MCF 10A (cell line): ENCODE measurements around the gene SEC24A. TPM values are rescaled to one million over a fixed set of nuclear protein-coding genes. Genes with fewer than 3 reads are reported as not detected.

Experiments used
- BruUV-seq: library from RNA; stranded (reverse); fragments of 400-500 nt; replicated peaks from 2 replicates; lab custom pipeline; 2021; lab: Mats Ljungman, UMichigan
- CTCF ChIA-PET: fragments of 300-600 bp; sonication (Branson Sonifier 250); formaldehyde crosslinking; extraction: SDS; loops from one replicate; lab custom pipeline; 2021; ENCODE audit warnings: antibody characterized with exemption, inconsistent platforms; lab: Yijun Ruan, JAX
- POLR2A ChIA-PET: fragments of 300-600, 350-650 bp; sonication (Branson Sonifier 250); formaldehyde crosslinking; extraction: SDS; loops from one replicate; lab custom pipeline; 2020; ENCODE audit warnings: antibody characterized with exemption, inconsistent platforms; lab: Yijun Ruan, JAX
- DNase-seq: peaks from one replicate; pipeline ENCODE4 v3.0.0-alpha.2; 2018; ENCODE audit not compliant: unreplicated experiment
- H3K27ac Mint-ChIP-seq: one replicate; pipeline ENCODE4 v1.8.0; 2022; ENCODE audit warnings: mild to moderate bottlenecking, low read depth, mixed read lengths; ENCODE audit not compliant: unreplicated experiment
- H3K27me3 Mint-ChIP-seq: one replicate; pipeline ENCODE4 v1.8.0; 2022; ENCODE audit warnings: mixed read lengths; ENCODE audit not compliant: insufficient read depth, unreplicated experiment
- H3K36me3 Mint-ChIP-seq: one replicate; pipeline ENCODE4 v1.8.0; 2022; ENCODE audit warnings: mild to moderate bottlenecking, moderate library complexity, mixed read lengths; ENCODE audit not compliant: insufficient read depth, unreplicated experiment
- H3K4me1 Mint-ChIP-seq: one replicate; pipeline ENCODE4 v1.8.0; 2022; ENCODE audit warnings: mixed read lengths; ENCODE audit not compliant: insufficient read depth, unreplicated experiment
- H3K4me3 Mint-ChIP-seq: one replicate; pipeline ENCODE4 v1.8.0; 2022; ENCODE audit warnings: mild to moderate bottlenecking, moderate library complexity, mixed read lengths; ENCODE audit not compliant: unreplicated experiment
- H3K9me3 Mint-ChIP-seq: one replicate; pipeline ENCODE4 v1.8.0; 2022; ENCODE audit warnings: mixed read lengths; ENCODE audit not compliant: unreplicated experiment
- CTCF ChIP-seq: fragments of 200-600 bp; IDR thresholded peaks from one replicate; pipeline ENCODE4 v1.8.0; 2022; ENCODE audit warnings: antibody characterized with exemption, mild to moderate bottlenecking; ENCODE audit not compliant: unreplicated experiment
- intact Hi-C: fragments of 100-400 bp; cut with micrococcal nuclease; formaldehyde crosslinking; loops from 2 replicates; pipeline ENCODE4 v1.14.1; 2022
- total RNA-seq: library from RNA; stranded (reverse); gene quantifications from 2 replicates; pipeline ENCODE4 v1.2.3, GENCODE V29; 2022

SEC24A gene
- total RNA-seq, 1 experiment from 2014 or later: 41.4 TPM

- Mint-ChIP-seq H3K27ac (no peak overlapping the region), H3K4me3 (no peak overlapping the region), H3K4me1 (peaks cover 6% of the 10 kb centered on the region), H3K36me3 (peaks cover 85% of the 10 kb centered on the region), H3K9me3 (no peaks in the 10 kb centered on the region), H3K27me3 (no peaks in the 10 kb centered on the region)
- CTCF ChIA-PET: interaction anchor here (0.6 to 1.5 kb wide), 5 partner anchors 12 to 194 kb away, joined by 3 to 6 read pairs (median 3); no protein-coding TSS in a partner anchor
- TF ChIP-seq CTCF: no peak
- no peak for DNase-seq
- intact Hi-C loops: no loop called here
- no TSS peak for BruUV-seq
- POLR2A ChIA-PET: interaction anchor here (0.5 to 0.8 kb wide), 3 partner anchors 13 to 386 kb away, joined by 3 to 5 read pairs (median 3); no protein-coding TSS in a partner anchor
These were observed 43.7 kb upstream of the SEC24A start for GRCh38 chr5:134604908-134605307.

- H3K36me3 Mint-ChIP-seq: peaks cover 87% of the 10 kb centered on the region
- H3K27ac Mint-ChIP-seq: no peak overlapping the region
- DNase-seq: no peak
- POLR2A ChIA-PET: interaction anchor here (1.4 kb wide), 1 partner anchor 11 kb away, joined by 3 read pairs; no protein-coding TSS in a partner anchor
- no peaks in the 10 kb centered on the region for H3K27me3 Mint-ChIP-seq
- no TSS peak for BruUV-seq
- no peaks in the 10 kb centered on the region for H3K9me3 Mint-ChIP-seq
- H3K4me3 Mint-ChIP-seq: no peak overlapping the region
- intact Hi-C loops: no loop called here
- no peak for TF ChIP-seq CTCF
- H3K4me1 Mint-ChIP-seq: no peaks in the 10 kb centered on the region
- CTCF ChIA-PET: interaction anchor here (0.6 to 1.7 kb wide), 6 partner anchors 10 to 303 kb away, joined by 3 to 13 read pairs (median 4); no protein-coding TSS in a partner anchor
These were observed 41.9 kb upstream of the SEC24A start for GRCh38 chr5:134606726-134607125.

GRCh38 chr5:134608555-134608954 lies 40.0 kb upstream of the SEC24A start:
- intact Hi-C loops: no loop called here
- CTCF ChIA-PET: interaction anchor here (0.6 to 3.0 kb wide), 10 partner anchors 9 to 319 kb away, joined by 3 to 13 read pairs (median 4); no protein-coding TSS in a partner anchor
- no peaks in the 10 kb centered on the region for H3K4me1 Mint-ChIP-seq
- peaks cover 91% of the 10 kb centered on the region for H3K36me3 Mint-ChIP-seq
- no TSS peak for BruUV-seq
- no peak for TF ChIP-seq CTCF
- DNase-seq: no peak
- H3K27ac Mint-ChIP-seq: no peak overlapping the region
- no peaks in the 10 kb centered on the region for H3K27me3 Mint-ChIP-seq
- H3K9me3 Mint-ChIP-seq: no peaks in the 10 kb centered on the region
- no peak overlapping the region for H3K4me3 Mint-ChIP-seq
- POLR2A ChIA-PET: interaction anchor here (0.7 to 2.2 kb wide), 2 partner anchors 23 to 197 kb away, joined by 3 to 8 read pairs; partner anchors contain the start of genes CDKN2AIPNL and SAR1B

GRCh38 chr5:134609232-134609851 lies 39.2 kb upstream of the SEC24A start:
- no peak for DNase-seq
- CTCF ChIA-PET: interaction anchor here (0.6 to 3.0 kb wide), 11 partner anchors 10 to 426 kb away, joined by 3 to 13 read pairs (median 4); no protein-coding TSS in a partner anchor
- H3K4me3 Mint-ChIP-seq: no peak overlapping the region
- no peak for TF ChIP-seq CTCF
- H3K9me3 Mint-ChIP-seq: no peaks in the 10 kb centered on the region
- H3K27ac Mint-ChIP-seq: no peak overlapping the region
- BruUV-seq: no TSS peak
- no peaks in the 10 kb centered on the region for H3K27me3 Mint-ChIP-seq
- H3K4me1 Mint-ChIP-seq: no peaks in the 10 kb centered on the region
- peaks cover 92% of the 10 kb centered on the region for H3K36me3 Mint-ChIP-seq
- POLR2A ChIA-PET: interaction anchor here (0.6 to 2.2 kb wide), 6 partner anchors 23 to 570 kb away, joined by 3 to 8 read pairs (median 3); partner anchors contain the start of gene SAR1B
- intact Hi-C loops: no loop called here
